ENCODE results near the gene SMAP1.
"Not testable (repeated sequence)": the region's sequence is repeated elsewhere in the genome, so short reads cannot be mapped to it uniquely, and the experiment has no call there.

Gene SMAP1

GRCh38 chr6:70739534-70739933 lies 71.9 kb downstream of the SMAP1 start:
- H3K4me1 ChIP-seq (ENCODE audit: control insufficient read depth, insufficient read depth, low read length): no peaks in the 10 kb centered on the region
- no peaks in the 10 kb centered on the region for H3K27me3 ChIP-seq (ENCODE audit: control insufficient read depth, insufficient read depth, low read length)
- H3K27ac ChIP-seq (ENCODE audit: low read length): no peak overlapping the region
- H3K4me3 ChIP-seq (ENCODE audit: low read length): no peak overlapping the region
- H3K36me3 ChIP-seq (ENCODE audit: control insufficient read depth, insufficient read depth, low read length): no peaks in the 10 kb centered on the region
- H3K9me3 ChIP-seq (ENCODE audit: control insufficient read depth, insufficient read depth, low read length): no peaks in the 10 kb centered on the region
- no CpG with 5 or more reads among the region's 2 CpGs for WGBS (ENCODE audit: insufficient coverage, insufficient read length)
- no peak for DNase-seq (ENCODE audit: low read depth, low spot score)

- not testable (repeated sequence) for H3K4me1 ChIP-seq (ENCODE audit: control insufficient read depth, insufficient read depth, low read length); H3K27ac ChIP-seq (ENCODE audit: low read length); H3K9me3 ChIP-seq (ENCODE audit: control insufficient read depth, insufficient read depth, low read length); H3K4me3 ChIP-seq (ENCODE audit: low read length); H3K27me3 ChIP-seq (ENCODE audit: control insufficient read depth, insufficient read depth, low read length); H3K36me3 ChIP-seq (ENCODE audit: control insufficient read depth, insufficient read depth, low read length); DNase-seq (ENCODE audit: low read depth, low spot score)
- no CpG with 5 or more reads among the region's 2 CpGs for WGBS (ENCODE audit: insufficient coverage, insufficient read length)
These were observed 73.1 kb downstream of the SMAP1 start for GRCh38 chr6:70740746-70741145.

- H3K4me3 ChIP-seq (ENCODE audit: low read length); H3K36me3 ChIP-seq (ENCODE audit: control insufficient read depth, insufficient read depth, low read length); DNase-seq (ENCODE audit: low read depth, low spot score); H3K9me3 ChIP-seq (ENCODE audit: control insufficient read depth, insufficient read depth, low read length); H3K27me3 ChIP-seq (ENCODE audit: control insufficient read depth, insufficient read depth, low read length); H3K4me1 ChIP-seq (ENCODE audit: control insufficient read depth, insufficient read depth, low read length); H3K27ac ChIP-seq (ENCODE audit: low read length): not testable (repeated sequence)
- no CpG with 5 or more reads among the region's 3 CpGs for WGBS (ENCODE audit: insufficient coverage, insufficient read length)
These were observed 74.8 kb downstream of the SMAP1 start for GRCh38 chr6:70742462-70742861.

GRCh38 chr6:70753870-70754380 lies 86.2 kb downstream of the SMAP1 start:
- H3K4me3 ChIP-seq (ENCODE audit: low read length): no peak overlapping the region
- no peak overlapping the region for H3K27ac ChIP-seq (ENCODE audit: low read length)
- no peaks in the 10 kb centered on the region for H3K36me3 ChIP-seq (ENCODE audit: control insufficient read depth, insufficient read depth, low read length)
- DNase-seq (ENCODE audit: low read depth, low spot score): no peak
- no CpG with 5 or more reads among the region's 1 CpG for WGBS (ENCODE audit: insufficient coverage, insufficient read length)
- no peaks in the 10 kb centered on the region for H3K27me3 ChIP-seq (ENCODE audit: control insufficient read depth, insufficient read depth, low read length)
- no peaks in the 10 kb centered on the region for H3K9me3 ChIP-seq (ENCODE audit: control insufficient read depth, insufficient read depth, low read length)
- no peaks in the 10 kb centered on the region for H3K4me1 ChIP-seq (ENCODE audit: control insufficient read depth, insufficient read depth, low read length)

DNA sequence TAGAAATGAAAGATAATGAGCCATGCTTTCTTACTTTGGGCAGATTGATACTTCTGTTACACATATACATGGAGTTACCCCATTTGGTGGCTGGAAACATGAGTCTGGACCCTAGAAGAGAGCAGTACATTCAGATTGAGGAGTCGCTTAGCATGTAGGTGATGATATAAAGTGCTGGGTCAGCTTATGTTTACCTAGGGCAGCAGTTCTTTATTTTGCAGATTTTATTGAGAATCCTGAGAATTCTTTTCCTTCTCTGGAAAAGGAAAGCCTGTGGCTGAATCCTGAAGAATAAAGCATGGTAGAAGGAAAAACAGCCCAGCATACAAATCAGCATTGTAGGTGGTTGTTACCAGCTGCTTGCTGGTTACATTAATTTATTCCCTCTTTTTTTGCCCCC lies 91.2 kb downstream of the SMAP1 start:
- H3K4me3 ChIP-seq (ENCODE audit: low read length): no peak overlapping the region
- no peaks in the 10 kb centered on the region for H3K27me3 ChIP-seq (ENCODE audit: control insufficient read depth, insufficient read depth, low read length)
- no peak for DNase-seq (ENCODE audit: low read depth, low spot score)
- H3K27ac ChIP-seq (ENCODE audit: low read length): no peak overlapping the region
- H3K9me3 ChIP-seq (ENCODE audit: control insufficient read depth, insufficient read depth, low read length): no peaks in the 10 kb centered on the region
- no peaks in the 10 kb centered on the region for H3K36me3 ChIP-seq (ENCODE audit: control insufficient read depth, insufficient read depth, low read length)
- no peaks in the 10 kb centered on the region; the same call in 1 of the 2 replicates for H3K4me1 ChIP-seq (ENCODE audit: control insufficient read depth, insufficient read depth, low read length)
- no CpG with 5 or more reads among the region's 1 CpG for WGBS (ENCODE audit: insufficient coverage, insufficient read length)

GRCh38 chr6:70763754-70764510 lies 96.2 kb downstream of the SMAP1 start:
- Histone ChIP-seq H3K9me3 (ENCODE audit: control insufficient read depth, insufficient read depth, low read length) (no peaks in the 10 kb centered on the region), H3K36me3 (ENCODE audit: control insufficient read depth, insufficient read depth, low read length) (no peaks in the 10 kb centered on the region), H3K27ac (ENCODE audit: low read length) (no peak overlapping the region), H3K4me1 (ENCODE audit: control insufficient read depth, insufficient read depth, low read length) (no peaks in the 10 kb centered on the region; the same call in 1 of the 2 replicates), H3K27me3 (ENCODE audit: control insufficient read depth, insufficient read depth, low read length) (no peaks in the 10 kb centered on the region), H3K4me3 (ENCODE audit: low read length) (no peak overlapping the region)
- no CpG with 5 or more reads among the region's 4 CpGs for WGBS (ENCODE audit: insufficient coverage, insufficient read length)
- DNase-seq (ENCODE audit: low read depth, low spot score): no peak

- H3K4me1 ChIP-seq (ENCODE audit: control insufficient read depth, insufficient read depth, low read length): no peaks in the 10 kb centered on the region
- H3K27ac ChIP-seq (ENCODE audit: low read length): no peak overlapping the region
- no peak for DNase-seq (ENCODE audit: low read depth, low spot score)
- no peaks in the 10 kb centered on the region for H3K36me3 ChIP-seq (ENCODE audit: control insufficient read depth, insufficient read depth, low read length)
- no CpG with 5 or more reads among the region's 4 CpGs for WGBS (ENCODE audit: insufficient coverage, insufficient read length)
- H3K4me3 ChIP-seq (ENCODE audit: low read length): no peak overlapping the region
- H3K27me3 ChIP-seq (ENCODE audit: control insufficient read depth, insufficient read depth, low read length): no peaks in the 10 kb centered on the region
- no peaks in the 10 kb centered on the region for H3K9me3 ChIP-seq (ENCODE audit: control insufficient read depth, insufficient read depth, low read length)
These were observed 97.0 kb downstream of the SMAP1 start for GRCh38 chr6:70764706-70765105.

GRCh38 chr6:70771351-70771750 lies 103.7 kb downstream of the SMAP1 start:
- not testable (repeated sequence) for H3K36me3 ChIP-seq (ENCODE audit: control insufficient read depth, insufficient read depth, low read length); H3K9me3 ChIP-seq (ENCODE audit: control insufficient read depth, insufficient read depth, low read length); H3K4me1 ChIP-seq (ENCODE audit: control insufficient read depth, insufficient read depth, low read length); DNase-seq (ENCODE audit: low read depth, low spot score); H3K27ac ChIP-seq (ENCODE audit: low read length); H3K4me3 ChIP-seq (ENCODE audit: low read length); H3K27me3 ChIP-seq (ENCODE audit: control insufficient read depth, insufficient read depth, low read length)
- WGBS (ENCODE audit: insufficient coverage, insufficient read length): no CpG with 5 or more reads among the region's 19 CpGs

GRCh38 chr6:70779934-70780333 lies 112.3 kb downstream of the SMAP1 start:
- no peaks in the 10 kb centered on the region for H3K9me3 ChIP-seq (ENCODE audit: control insufficient read depth, insufficient read depth, low read length)
- no peaks in the 10 kb centered on the region for H3K4me1 ChIP-seq (ENCODE audit: control insufficient read depth, insufficient read depth, low read length)
- no peak for DNase-seq (ENCODE audit: low read depth, low spot score)
- no CpG with 5 or more reads among the region's 2 CpGs for WGBS (ENCODE audit: insufficient coverage, insufficient read length)
- H3K36me3 ChIP-seq (ENCODE audit: control insufficient read depth, insufficient read depth, low read length): no peaks in the 10 kb centered on the region
- H3K4me3 ChIP-seq (ENCODE audit: low read length): no peak overlapping the region
- H3K27me3 ChIP-seq (ENCODE audit: control insufficient read depth, insufficient read depth, low read length): no peaks in the 10 kb centered on the region
- no peak overlapping the region for H3K27ac ChIP-seq (ENCODE audit: low read length)

GRCh38 chr6:70790483-70791224 lies 123.0 kb downstream of the SMAP1 start:
- no peak overlapping the region for H3K4me3 ChIP-seq (ENCODE audit: low read length)
- no CpG with 5 or more reads among the region's 3 CpGs for whole genome bisulfite sequencing (ENCODE audit: insufficient coverage, insufficient read length)
- no peak for DNase-seq (ENCODE audit: low read depth, low spot score)

More at GRCh38 chr6:70790483-70791224, 123.0 kb downstream of the SMAP1 start:
- Histone ChIP-seq H3K27me3 (ENCODE audit: control insufficient read depth, insufficient read depth, low read length) (no peaks in the 10 kb centered on the region), H3K27ac (ENCODE audit: low read length) (no peak overlapping the region), H3K9me3 (ENCODE audit: control insufficient read depth, insufficient read depth, low read length) (no peaks in the 10 kb centered on the region), H3K4me1 (ENCODE audit: control insufficient read depth, insufficient read depth, low read length) (no peaks in the 10 kb centered on the region), H3K36me3 (ENCODE audit: control insufficient read depth, insufficient read depth, low read length) (no peaks in the 10 kb centered on the region)
